IMR-90 (cell line): ENCODE data around the gene HDHD2. TPM values are rescaled to one million over a fixed set of nuclear protein-coding genes. Genes with fewer than 3 reads are reported as not detected.

Source experiments
- ATAC-seq: fragments of 200-7000 bp; cut with Tn5 transposase; 2 replicates; pipeline ENCODE4 v1.9.1; 2020; ENCODE audit warnings: low read depth, mild to moderate bottlenecking, moderate library complexity
- BruUV-seq: library from RNA; stranded (reverse); fragments of 400-500 nt; replicated peaks from 2 replicates; lab custom pipeline; 2021; lab: Mats Ljungman, UMichigan
- CTCF ChIA-PET: fragments of 300-600 bp; formaldehyde crosslinking; extraction: SDS; loops from one replicate; lab custom pipeline; 2021; ENCODE audit warnings: antibody characterized with exemption; lab: Yijun Ruan, JAX
- POLR2A ChIA-PET: fragments of 300-600 bp; sonication (Branson Sonifier 250); formaldehyde crosslinking; loops from one replicate; lab custom pipeline; 2022; ENCODE audit warnings: antibody characterized with exemption; ENCODE audit not compliant: unreplicated experiment; lab: Charles Lee
- DNase-seq: peaks from one replicate; pipeline ENCODE4 v3.0.0; 2013
- H2AFZ ChIP-seq: replicated peaks from 2 replicates; pipeline ENCODE3; 2013; ENCODE audit warnings: low read length, mild to moderate bottlenecking; ENCODE audit not compliant: poor library complexity
- H2AK5ac ChIP-seq: 2 replicates; pipeline ENCODE4 v1.6.1; 2013; ENCODE audit warnings: low read depth, low read length, inconsistent platforms
- H2AK9ac ChIP-seq: replicated peaks from 2 replicates; pipeline ENCODE3; 2013; ENCODE audit warnings: mild to moderate bottlenecking, low read depth, low read length, moderate library complexity; ENCODE audit not compliant: poor library complexity
- H2BK120ac ChIP-seq: 2 replicates; pipeline ENCODE4 v1.6.1; 2013; ENCODE audit warnings: low read depth, low read length, inconsistent platforms
- H2BK15ac ChIP-seq: 3 replicates; pipeline ENCODE4 v1.6.1; 2013; ENCODE audit warnings: low read depth, low read length, inconsistent platforms
- H2BK20ac ChIP-seq: 2 replicates; pipeline ENCODE4 v1.6.1; 2013; ENCODE audit warnings: low read depth, mild to moderate bottlenecking, inconsistent platforms, low read length, moderate library complexity
- H2BK5ac ChIP-seq: 2 replicates; pipeline ENCODE4 v1.6.1; 2013; ENCODE audit warnings: mild to moderate bottlenecking, low read depth, low read length, inconsistent platforms; ENCODE audit not compliant: poor library complexity, severe bottlenecking
- H3K14ac ChIP-seq: replicated peaks from 2 replicates; pipeline ENCODE4 v1.6.1; 2013; ENCODE audit warnings: low read depth, low read length, inconsistent platforms
- H3K18ac ChIP-seq: 2 replicates; pipeline ENCODE4 v1.6.1; 2013; ENCODE audit warnings: low read depth, low read length, control low read depth
- H3K23ac ChIP-seq: 2 replicates; pipeline ENCODE4 v1.6.1; 2013; ENCODE audit warnings: low read depth, low read length, inconsistent platforms
- H3K27ac ChIP-seq: 2 replicates; pipeline ENCODE4 v1.5.1; 2013; ENCODE audit warnings: mild to moderate bottlenecking, control low read depth, low read length; ENCODE audit not compliant: insufficient read depth
- H3K27me3 ChIP-seq: 2 replicates; pipeline ENCODE4 v1.6.1; 2013; ENCODE audit warnings: low read length; ENCODE audit not compliant: control insufficient read depth, insufficient read depth
- H3K36me3 ChIP-seq: 2 replicates; pipeline ENCODE4 v1.6.1; 2013; ENCODE audit warnings: low read length, mixed read lengths; ENCODE audit not compliant: control insufficient read depth, insufficient read depth
- H3K4ac ChIP-seq: 2 replicates; pipeline ENCODE4 v1.6.1; 2013; ENCODE audit warnings: low read depth, low read length, inconsistent platforms
- H3K4me1 ChIP-seq: 2 replicates; pipeline ENCODE4 v1.6.1; 2013; ENCODE audit warnings: low read length, mixed read lengths; ENCODE audit not compliant: control insufficient read depth, insufficient read depth
- H3K4me2 ChIP-seq: 2 replicates; pipeline ENCODE4 v1.6.1; 2013; ENCODE audit warnings: low read depth, mild to moderate bottlenecking, control low read depth, low read length, moderate library complexity
- H3K4me3 ChIP-seq: 2 replicates; pipeline ENCODE4 v1.5.1; 2013; ENCODE audit warnings: low read depth, mild to moderate bottlenecking, control low read depth, low read length, moderate library complexity; ENCODE audit not compliant: insufficient read depth
- H3K56ac ChIP-seq: 2 replicates; pipeline ENCODE4 v1.6.1; 2013; ENCODE audit warnings: low read length, inconsistent platforms; ENCODE audit not compliant: insufficient read depth; ENCODE audit errors: extremely low read depth
- H3K79me1 ChIP-seq, 2 experiments: 2 replicates each; pipeline ENCODE4 v1.6.1; 2013; ENCODE audit warnings: low read length in 2 of 2, inconsistent platforms in 1 of 2, low read depth in 1 of 2
- H3K9ac ChIP-seq: 2 replicates; pipeline ENCODE4 v1.6.1; 2013; ENCODE audit warnings: low read depth, low read length, control low read depth
- H3K9me1 ChIP-seq: 2 replicates; pipeline ENCODE4 v1.6.1; 2013; ENCODE audit warnings: low read length, inconsistent platforms; ENCODE audit not compliant: insufficient read depth
- H3K9me3 ChIP-seq: 2 replicates; pipeline ENCODE4 v1.6.1; 2013; ENCODE audit warnings: low read length; ENCODE audit not compliant: control insufficient read depth, insufficient read depth
- H4K20me1 ChIP-seq: 2 replicates; pipeline ENCODE4 v1.6.1; 2013; ENCODE audit warnings: low read length, inconsistent platforms; ENCODE audit not compliant: insufficient read depth
- H4K5ac ChIP-seq: 2 replicates; pipeline ENCODE4 v1.6.1; 2013; ENCODE audit warnings: mild to moderate bottlenecking, low read depth, low read length, control low read depth
- H4K8ac ChIP-seq, 2 experiments: 2 replicates each; pipeline ENCODE4 v1.6.1; 2013; ENCODE audit warnings: low read depth in 2 of 2, low read length in 2 of 2, control low read depth in 1 of 2, inconsistent platforms in 1 of 2
- H4K91ac ChIP-seq: 2 replicates; pipeline ENCODE4 v1.6.1; 2013; ENCODE audit warnings: low read depth, low read length, inconsistent platforms; ENCODE audit not compliant: insufficient read depth
- CEBPB ChIP-seq: IDR thresholded peaks from 2 replicates; pipeline ENCODE4 v1.6.1; 2012; ENCODE audit warnings: low read depth, low read length, improper control_type of control experiment
- CHD1 ChIP-seq: IDR thresholded peaks from 2 replicates; pipeline ENCODE4 v1.6.1; 2012; ENCODE audit warnings: low read depth, low read length, improper control_type of control experiment
- ELK1 ChIP-seq: fragments of 150-350 bp; IDR thresholded peaks from 2 replicates; pipeline ENCODE4 v1.6.1; 2016; ENCODE audit warnings: low read depth, mild to moderate bottlenecking, low read length, moderate library complexity, borderline replicate concordance
- FOS ChIP-seq: fragments of 150-350 bp; IDR thresholded peaks from 2 replicates; pipeline ENCODE4 v1.6.1; 2016; ENCODE audit warnings: low read depth, low read length
- MAFK ChIP-seq: IDR thresholded peaks from 2 replicates; pipeline ENCODE4 v1.6.1; 2012; ENCODE audit warnings: low read depth, low read length, improper control_type of control experiment
- MAZ ChIP-seq: IDR thresholded peaks from 2 replicates; pipeline ENCODE4 v1.6.1; 2012; ENCODE audit warnings: low read depth, mild to moderate bottlenecking, low read length, improper control_type of control experiment, moderate library complexity, borderline replicate concordance
- MXI1 ChIP-seq: IDR thresholded peaks from 2 replicates; pipeline ENCODE4 v1.6.1; 2012; ENCODE audit warnings: low read depth, mild to moderate bottlenecking, low read length, moderate library complexity, borderline replicate concordance
- RCOR1 ChIP-seq: IDR thresholded peaks from 2 replicates; pipeline ENCODE4 v1.6.1; 2012; ENCODE audit warnings: mild to moderate bottlenecking, low read length, improper control_type of control experiment; ENCODE audit not compliant: insufficient replicate concordance
- RFX5 ChIP-seq: IDR thresholded peaks from 2 replicates; pipeline ENCODE4 v1.8.0; 2012; ENCODE audit warnings: low read depth, mild to moderate bottlenecking, low read length, moderate library complexity
- USF2 ChIP-seq: fragments of 150-350 bp; IDR thresholded peaks from 2 replicates; pipeline ENCODE4 v1.6.1; 2017; ENCODE audit warnings: mild to moderate bottlenecking, antibody characterized with exemption, low read length, low read depth
- WGBS, 2 experiments: methylation state at CpG; one replicate each; pipeline versions ENCODE4 v1.1.5 to v1.1.7; 2013; ENCODE audit warnings: missing lambda C conversion rate in 2 of 2; ENCODE audit not compliant: insufficient read length in 1 of 2; ENCODE audit errors: extremely low coverage in 2 of 2; 5-methylcytosine and 5-hydroxymethylcytosine counted together
- dilution Hi-C: fragments of 300-500 bp; cut with HindIII; formaldehyde crosslinking; loops from one replicate; pipeline ENCODE4 v1.14.3; 2018; ENCODE audit warnings: low sequenced_read_pairs; ENCODE audit not compliant: unreplicated experiment
- in situ Hi-C: fragments of 300-500 bp; cut with MboI; formaldehyde crosslinking; loops from 3 replicates; pipeline ENCODE4 v1.14.3; 2019; ENCODE audit warnings: low sequenced_read_pairs, inconsistent platforms, mixed read lengths
- intact Hi-C: fragments of 100-400 bp; cut with micrococcal nuclease; formaldehyde crosslinking; loops from 2 replicates; pipeline ENCODE4 v1.10.0; 2022
- polyA plus RNA-seq, 3 experiments: library from polyadenylated mRNA; depleted of rRNA; stranded (reverse); fragments of >200 nt; gene quantifications; 2 replicates each; pipeline ENCODE4 v1.2.3, GENCODE V29; 2012; ENCODE audit warnings: low replicate concordance in 1 of 3
- total RNA-seq: library from RNA; depleted of rRNA; stranded (reverse); fragments of >200 nt; gene quantifications from 2 replicates; pipeline ENCODE4 v1.2.3, GENCODE V29; 2012
- TF ChIP-seq, protein P1 (sequence below): conservative IDR thresholded peaks from 2 replicates; pipeline ENCODE4 v1.5.1; 2012; ENCODE audit warnings: mild to moderate bottlenecking, low read depth, low read length, improper control_type of control experiment

The HDHD2 gene
- total and polyA plus RNA-seq, 2 of the 4 experiments (the other 2 are of a cell fraction) = 7.2 to 18.6 TPM

DNA sequence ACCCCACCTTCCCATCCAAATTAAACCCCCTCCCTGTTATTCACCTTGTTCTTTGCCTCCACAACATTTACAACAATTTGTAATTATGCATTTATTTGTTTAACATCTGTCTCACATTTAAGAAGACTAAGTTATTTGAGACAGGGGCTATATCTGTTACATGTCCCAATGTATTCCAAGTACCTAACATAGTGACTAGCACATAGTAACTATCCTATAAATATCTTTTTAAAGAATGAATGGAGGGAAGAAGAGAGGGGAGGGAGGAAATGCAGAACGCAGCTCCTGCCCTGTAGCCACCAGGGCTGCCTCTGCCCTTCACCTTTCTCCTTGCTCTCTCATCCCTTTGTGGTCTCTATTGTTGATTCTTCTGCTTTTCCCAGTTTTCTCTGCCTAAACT, 40.6 kb downstream of the HDHD2 start:
- Histone ChIP-seq H3K14ac (no peak overlapping the region), H2AFZ (no peak overlapping the region), H4K8ac (no peak overlapping the region), H2BK20ac (no peak overlapping the region), H3K18ac (no peak overlapping the region), H3K56ac (no peak overlapping the region), H3K9me1 (no peaks in the 10 kb centered on the region), H3K79me1 (no peaks in the 10 kb centered on the region), H4K20me1 (no peaks in the 10 kb centered on the region), H3K36me3 (peaks cover 26% of the 10 kb centered on the region), H4K91ac (no peak overlapping the region), H2BK5ac (no peak overlapping the region), H2BK120ac (no peak overlapping the region), H3K27me3 (no peaks in the 10 kb centered on the region), H4K5ac (no peak overlapping the region), H3K4me3 (no peak overlapping the region), H3K9ac (no peak overlapping the region), H2AK5ac (no peak overlapping the region), H3K9me3 (no peaks in the 10 kb centered on the region), H3K23ac (no peak overlapping the region), H3K4ac (no peak overlapping the region), H2AK9ac (no peak overlapping the region), H3K4me1 (no peaks in the 10 kb centered on the region), H2BK15ac (no peak overlapping the region), H3K4me2 (no peak overlapping the region), H3K27ac (no peak overlapping the region)
- BruUV-seq = no TSS peak
- in situ Hi-C loops = no loop called here
- whole genome bisulfite sequencing, 2 experiments = no CpG with 5 or more reads among the region's 1 CpG
- intact Hi-C loops = no loop called here
- CTCF ChIA-PET = no interaction called here
- TF ChIP-seq MAFK = no peak
- no peak for TF ChIP-seq CHD1
- TF ChIP-seq, protein P1, sequence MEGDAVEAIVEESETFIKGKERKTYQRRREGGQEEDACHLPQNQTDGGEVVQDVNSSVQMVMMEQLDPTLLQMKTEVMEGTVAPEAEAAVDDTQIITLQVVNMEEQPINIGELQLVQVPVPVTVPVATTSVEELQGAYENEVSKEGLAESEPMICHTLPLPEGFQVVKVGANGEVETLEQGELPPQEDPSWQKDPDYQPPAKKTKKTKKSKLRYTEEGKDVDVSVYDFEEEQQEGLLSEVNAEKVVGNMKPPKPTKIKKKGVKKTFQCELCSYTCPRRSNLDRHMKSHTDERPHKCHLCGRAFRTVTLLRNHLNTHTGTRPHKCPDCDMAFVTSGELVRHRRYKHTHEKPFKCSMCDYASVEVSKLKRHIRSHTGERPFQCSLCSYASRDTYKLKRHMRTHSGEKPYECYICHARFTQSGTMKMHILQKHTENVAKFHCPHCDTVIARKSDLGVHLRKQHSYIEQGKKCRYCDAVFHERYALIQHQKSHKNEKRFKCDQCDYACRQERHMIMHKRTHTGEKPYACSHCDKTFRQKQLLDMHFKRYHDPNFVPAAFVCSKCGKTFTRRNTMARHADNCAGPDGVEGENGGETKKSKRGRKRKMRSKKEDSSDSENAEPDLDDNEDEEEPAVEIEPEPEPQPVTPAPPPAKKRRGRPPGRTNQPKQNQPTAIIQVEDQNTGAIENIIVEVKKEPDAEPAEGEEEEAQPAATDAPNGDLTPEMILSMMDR = no peak
- TF ChIP-seq ELK1 = no peak
- no peak for TF ChIP-seq USF2
- TF ChIP-seq CEBPB = no peak
- TF ChIP-seq MXI1 = no peak
- no peak for TF ChIP-seq RFX5
- no peak for TF ChIP-seq MAZ
- no peak for TF ChIP-seq FOS
- TF ChIP-seq RCOR1 = no peak
- ATAC-seq (no peak), DNase-seq (no peak)
- dilution Hi-C loops = no loop called here
- POLR2A ChIA-PET = no interaction called here
